ENCODE results near the gene ZNF808.
"Not testable (repeated sequence)": the region's sequence is repeated elsewhere in the genome, so short reads cannot be mapped to it uniquely, and the experiment has no call there.

The ZNF808 gene

GRCh38 chr19:52567921-52568320 is 40.5 kb downstream of the ZNF808 start:
- H3K27ac ChIP-seq = no peak overlapping the region
- TF ChIP-seq ZFX (IDR thresholded peaks at IDR 0.05; ENCODE audit: borderline replicate concordance) = no peak
- no peak for TF ChIP-seq CTCF (IDR thresholded peaks at IDR 0.05)

GRCh38 chr19:52569638-52569999 is 42.2 kb downstream of the ZNF808 start:
- peak overlapping the region; percentile 94 for H3K27ac ChIP-seq

GRCh38 chr19:52570000-52570861 is 42.8 kb downstream of the ZNF808 start, which contains the start of gene ZNF701:
ZNF701 (plus strand) TSS chr19:52570287; CDS start chr19:52574148, 3,861 bp downstream.
- no peak for TF ChIP-seq CTCF (IDR thresholded peaks at IDR 0.05)
- no peak for TF ChIP-seq ZFX (IDR thresholded peaks at IDR 0.05; ENCODE audit: borderline replicate concordance)

GRCh38 chr19:52584736-52585440 is 57.4 kb downstream of the ZNF808 start:
- H3K27ac ChIP-seq = no peak overlapping the region
- TF ChIP-seq CTCF (IDR thresholded peaks at IDR 0.05) = no peak
- no peak for TF ChIP-seq ZFX (IDR thresholded peaks at IDR 0.05; ENCODE audit: borderline replicate concordance)

More at GRCh38 chr19:52570000-52570861, 42.8 kb downstream of the ZNF808 start, which contains the start of gene ZNF701:
- H3K27ac ChIP-seq = peak within 1 kb of the TSS; percentile 94

- H3K27ac ChIP-seq = no peak overlapping the region
- TF ChIP-seq CTCF (IDR thresholded peaks at IDR 0.05) = no peak
- no peak for TF ChIP-seq ZFX (IDR thresholded peaks at IDR 0.05; ENCODE audit: borderline replicate concordance)
Measured at GRCh38 chr19:52585604-52586003, 58.1 kb downstream of the ZNF808 start.

GRCh38 chr19:52590728-52591127 is 63.3 kb downstream of the ZNF808 start:
- no peak overlapping the region for H3K27ac ChIP-seq
- TF ChIP-seq CTCF (IDR thresholded peaks at IDR 0.05) (no peak; the same call in 1 of the 2 replicates), ZFX (IDR thresholded peaks at IDR 0.05; ENCODE audit: borderline replicate concordance) (no peak)

GRCh38 chr19:52592301-52592700 is 64.8 kb downstream of the ZNF808 start:
- no peak overlapping the region for H3K27ac ChIP-seq
- no peak for TF ChIP-seq ZFX (IDR thresholded peaks at IDR 0.05; ENCODE audit: borderline replicate concordance)

- not testable (repeated sequence) for H3K27ac ChIP-seq
Measured at GRCh38 chr19:52593441-52593840, 66.0 kb downstream of the ZNF808 start.

Data from 22Rv1 (cell line).